Lower lobe of right lung (tissue), 2 donors: ENCODE results near the gene PPM1A. TPM values are rescaled to one million over a fixed set of nuclear protein-coding genes. Genes with fewer than 3 reads are reported as not detected.

ENCODE experiments used
- ATAC-seq, 2 donors: fragments of 200-7000 bp; cut with Tn5 transposase; one replicate each; pipeline ENCODE4 v1.9.1; 2020 to 2022; ENCODE audit warnings: mild to moderate bottlenecking in 2 of 2, moderate library complexity in 2 of 2
- DNase-seq: peaks from one replicate; pipeline ENCODE4 v3.0.0-alpha.2; 2020
- H3K27ac ChIP-seq: fragments of 200-600 bp; one replicate; pipeline ENCODE4 v1.8.0; 2022
- H3K27me3 ChIP-seq: fragments of 200-600 bp; one replicate; pipeline ENCODE4 v1.8.0; 2022; ENCODE audit warnings: low read depth
- H3K36me3 ChIP-seq: fragments of 200-600 bp; one replicate; pipeline ENCODE4 v1.8.0; 2022; ENCODE audit warnings: mild to moderate bottlenecking
- H3K4me1 ChIP-seq: fragments of 200-600 bp; one replicate; pipeline ENCODE4 v1.8.0; 2022
- H3K4me3 ChIP-seq: fragments of 200-600 bp; one replicate; pipeline ENCODE4 v1.8.0; 2022; ENCODE audit warnings: mild to moderate bottlenecking
- H3K9me3 ChIP-seq: fragments of 200-600 bp; one replicate; pipeline ENCODE4 v1.8.0; 2022
- CTCF ChIP-seq: fragments of 200-600 bp; IDR thresholded peaks from one replicate; pipeline ENCODE4 v1.8.0; 2022; ENCODE audit warnings: antibody characterized with exemption, mild to moderate bottlenecking
- intact Hi-C: fragments of 100-400 bp; cut with DNase I; formaldehyde crosslinking; loops from one replicate; pipeline ENCODE4 v1.11.0; 2022
- total RNA-seq: library from RNA; stranded (reverse); fragmentation: NEBNext Ultra II Directional; extraction: Animal tissue kit (Norgen Biotek cat#: 25700); gene quantifications from one replicate; pipeline ENCODE4 v1.2.1, GENCODE V29; 2021
- donor health status: DM: no; HTN: yes; CAD: no; lungs with severe emphysema.

The PPM1A gene
- total RNA-seq, 1 donor from 2014 or later = 58.0 TPM

- Histone ChIP-seq H3K27me3 (no peaks in the 10 kb centered on the region), H3K4me1 (peaks cover 49% of the 10 kb centered on the region), H3K36me3 (no peaks in the 10 kb centered on the region), H3K4me3 (no peak overlapping the region), H3K9me3 (no peaks in the 10 kb centered on the region), H3K27ac (no peak overlapping the region)
- DNase-seq = no peak
- no peak for ATAC-seq
- intact Hi-C loops = no loop called here
- no peak for TF ChIP-seq CTCF
Observed at GRCh38 chr14:60254176-60254575, 5.2 kb downstream of the PPM1A start.

GRCh38 chr14:60257865-60258264, 8.8 kb downstream of the PPM1A start:
- Histone ChIP-seq H3K4me3 (no peak overlapping the region), H3K9me3 (no peaks in the 10 kb centered on the region), H3K4me1 (peaks cover 46% of the 10 kb centered on the region), H3K36me3 (no peaks in the 10 kb centered on the region), H3K27me3 (no peaks in the 10 kb centered on the region), H3K27ac (no peak overlapping the region)
- intact Hi-C loops = no loop called here
- DNase-seq (no peak), ATAC-seq (no peak)
- no peak for TF ChIP-seq CTCF

GRCh38 chr14:60265163-60265562, 16.1 kb downstream of the PPM1A start:
- no peak for TF ChIP-seq CTCF
- ATAC-seq (no peak), DNase-seq (no peak)
- H3K4me1 ChIP-seq = peaks cover 16% of the 10 kb centered on the region
- H3K27me3 ChIP-seq = no peaks in the 10 kb centered on the region
- peaks cover 9% of the 10 kb centered on the region for H3K9me3 ChIP-seq
- no peaks in the 10 kb centered on the region for H3K36me3 ChIP-seq
- H3K4me3 ChIP-seq = no peak overlapping the region
- H3K27ac ChIP-seq = no peak overlapping the region
- intact Hi-C loops = no loop called here

GRCh38 chr14:60266021-60266937, 17.3 kb downstream of the PPM1A start:
- Histone ChIP-seq H3K36me3 (no peaks in the 10 kb centered on the region), H3K9me3 (peaks cover 9% of the 10 kb centered on the region), H3K27ac (no peak overlapping the region), H3K27me3 (no peaks in the 10 kb centered on the region), H3K4me3 (no peak overlapping the region), H3K4me1 (peaks cover 7% of the 10 kb centered on the region)
- ATAC-seq (no peak), DNase-seq (no peak)
- intact Hi-C loops = no loop called here
- TF ChIP-seq CTCF = peak; percentile 42

- H3K27me3 ChIP-seq = no peaks in the 10 kb centered on the region
- TF ChIP-seq CTCF = no peak
- no peak overlapping the region for H3K27ac ChIP-seq
- no peaks in the 10 kb centered on the region for H3K36me3 ChIP-seq
- H3K4me3 ChIP-seq = no peak overlapping the region
- DNase-seq (no peak), ATAC-seq (no peak)
- H3K9me3 ChIP-seq = no peaks in the 10 kb centered on the region
- H3K4me1 ChIP-seq = peaks cover 43% of the 10 kb centered on the region
- intact Hi-C loops = no loop called here
Observed at GRCh38 chr14:60272177-60272576, 23.2 kb downstream of the PPM1A start.
